IMR-90 (cell line): ENCODE measurements around the gene BCAR1.

Experiments used
- BHLHE40 ChIP-seq: fragments of 150-350 bp; IDR thresholded peaks from 2 replicates; pipeline ENCODE4 v1.6.1; 2016; ENCODE audit warnings: mild to moderate bottlenecking, low read depth, low read length
- CEBPB ChIP-seq: IDR thresholded peaks from 2 replicates; pipeline ENCODE4 v1.6.1; 2012; ENCODE audit warnings: low read depth, low read length, improper control_type of control experiment
- CHD1 ChIP-seq: IDR thresholded peaks from 2 replicates; pipeline ENCODE4 v1.6.1; 2012; ENCODE audit warnings: low read depth, low read length, improper control_type of control experiment
- MXI1 ChIP-seq: IDR thresholded peaks from 2 replicates; pipeline ENCODE4 v1.6.1; 2012; ENCODE audit warnings: low read depth, mild to moderate bottlenecking, low read length, moderate library complexity, borderline replicate concordance
- NFE2L2 ChIP-seq: fragments of 150-350 bp; IDR thresholded peaks from 2 replicates; pipeline ENCODE4 v1.6.1; 2016; ENCODE audit warnings: low read depth, mild to moderate bottlenecking, low read length
- POLR2A ChIP-seq: IDR thresholded peaks from 2 replicates; pipeline ENCODE4 v1.6.1; 2012; ENCODE audit warnings: mild to moderate bottlenecking, low read depth, low read length
- RAD21 ChIP-seq: IDR thresholded peaks from 2 replicates; pipeline ENCODE4 v1.6.1; 2012; ENCODE audit warnings: low read length, improper control_type of control experiment
- RCOR1 ChIP-seq: IDR thresholded peaks from 2 replicates; pipeline ENCODE4 v1.6.1; 2012; ENCODE audit warnings: mild to moderate bottlenecking, low read length, improper control_type of control experiment; ENCODE audit not compliant: insufficient replicate concordance
- RFX5 ChIP-seq: IDR thresholded peaks from 2 replicates; pipeline ENCODE4 v1.8.0; 2012; ENCODE audit warnings: low read depth, mild to moderate bottlenecking, low read length, moderate library complexity
- TF ChIP-seq, protein P1 (sequence below): conservative IDR thresholded peaks from 2 replicates; pipeline ENCODE4 v1.5.1; 2012; ENCODE audit warnings: mild to moderate bottlenecking, low read depth, low read length, improper control_type of control experiment

DNA sequence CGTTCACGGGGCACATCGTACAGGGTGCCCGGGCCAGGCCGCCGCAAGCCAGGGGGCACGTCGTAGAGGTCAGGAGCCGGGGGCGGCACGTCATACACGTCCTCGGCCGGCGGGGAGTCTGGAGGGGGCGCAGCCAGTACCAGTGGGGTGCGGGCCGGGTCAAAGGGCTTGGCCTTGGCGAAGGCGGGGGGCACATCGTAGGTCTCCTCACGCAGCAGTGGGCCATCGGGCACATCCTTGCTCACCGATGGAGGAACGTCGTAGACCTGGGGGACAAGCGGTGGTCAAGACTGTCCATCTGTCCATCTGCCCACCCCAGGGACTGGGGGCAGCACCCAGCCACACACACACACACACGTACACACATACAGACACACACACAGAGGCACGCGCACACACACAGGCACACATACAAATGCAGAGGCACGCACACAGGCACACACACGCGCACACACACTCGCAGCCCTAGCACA is 15.7 kb downstream of the BCAR1 start:
- TF ChIP-seq, protein P1, sequence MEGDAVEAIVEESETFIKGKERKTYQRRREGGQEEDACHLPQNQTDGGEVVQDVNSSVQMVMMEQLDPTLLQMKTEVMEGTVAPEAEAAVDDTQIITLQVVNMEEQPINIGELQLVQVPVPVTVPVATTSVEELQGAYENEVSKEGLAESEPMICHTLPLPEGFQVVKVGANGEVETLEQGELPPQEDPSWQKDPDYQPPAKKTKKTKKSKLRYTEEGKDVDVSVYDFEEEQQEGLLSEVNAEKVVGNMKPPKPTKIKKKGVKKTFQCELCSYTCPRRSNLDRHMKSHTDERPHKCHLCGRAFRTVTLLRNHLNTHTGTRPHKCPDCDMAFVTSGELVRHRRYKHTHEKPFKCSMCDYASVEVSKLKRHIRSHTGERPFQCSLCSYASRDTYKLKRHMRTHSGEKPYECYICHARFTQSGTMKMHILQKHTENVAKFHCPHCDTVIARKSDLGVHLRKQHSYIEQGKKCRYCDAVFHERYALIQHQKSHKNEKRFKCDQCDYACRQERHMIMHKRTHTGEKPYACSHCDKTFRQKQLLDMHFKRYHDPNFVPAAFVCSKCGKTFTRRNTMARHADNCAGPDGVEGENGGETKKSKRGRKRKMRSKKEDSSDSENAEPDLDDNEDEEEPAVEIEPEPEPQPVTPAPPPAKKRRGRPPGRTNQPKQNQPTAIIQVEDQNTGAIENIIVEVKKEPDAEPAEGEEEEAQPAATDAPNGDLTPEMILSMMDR: no peak
- TF ChIP-seq CEBPB (no peak), BHLHE40 (no peak), NFE2L2 (no peak), RFX5 (no peak), RAD21 (no peak), POLR2A (no peak), RCOR1 (no peak), CHD1 (no peak), MXI1 (no peak)
